ENCODE measurements around the gene IGFLR1. TPM values are rescaled to one million over a fixed set of nuclear protein-coding genes. Genes with fewer than 3 reads are reported as not detected.

The IGFLR1 gene
- total RNA-seq, 4 donors from 2014 or later: 1.4 to 11.3 (median 5.1) TPM

GRCh38 chr19:35715981-35716800 lies 26.1 kb downstream of the IGFLR1 start:
- whole genome bisulfite sequencing, 2 donors: 2 to 3% methylated on average over 52 of the region's 52 CpGs
- TF ChIP-seq POLR2A (IDR thresholded peaks at IDR 0.05) (no peak), CTCF (IDR thresholded peaks at IDR 0.05) (no peak)
- peak overlapping the region; percentile 63 for H3K4me3 ChIP-seq (ENCODE audit: low read depth, poor library complexity, severe bottlenecking)
- intact Hi-C loops (cut with DNase I; ENCODE audit: low total_unique reads): no loop called here
- peak in 1 of 2 donors; percentile 92 for DNase-seq (ENCODE audit: low spot score in 2 of 2)

- WGBS, 2 donors: 58 to 87% methylated on average over 2 to 7 of the region's 7 CpGs
- intact Hi-C loops (cut with DNase I; ENCODE audit: low total_unique reads): no loop called here
- TF ChIP-seq CTCF (IDR thresholded peaks at IDR 0.05) (no peak), POLR2A (IDR thresholded peaks at IDR 0.05) (no peak)
- H3K4me3 ChIP-seq (ENCODE audit: low read depth, poor library complexity, severe bottlenecking): no peak overlapping the region
- DNase-seq (ENCODE audit: low spot score in 2 of 2): no peak
Measured at GRCh38 chr19:35715355-35715809, 26.9 kb downstream of the IGFLR1 start.

- intact Hi-C loops (cut with DNase I; ENCODE audit: low total_unique reads): no loop called here
- TF ChIP-seq CTCF (IDR thresholded peaks at IDR 0.05) (no peak), POLR2A (IDR thresholded peaks at IDR 0.05) (no peak)
- no peak overlapping the region for H3K4me3 ChIP-seq (ENCODE audit: low read depth, poor library complexity, severe bottlenecking)
- no peak for DNase-seq (ENCODE audit: low spot score in 2 of 2)
- WGBS, 2 donors: 70 to 78% methylated on average over 10 to 14 of the region's 14 CpGs
Measured at GRCh38 chr19:35714601-35715354, 27.5 kb downstream of the IGFLR1 start.

- intact Hi-C loops (cut with DNase I; ENCODE audit: low total_unique reads): no loop called here
- no peak for TF ChIP-seq POLR2A (IDR thresholded peaks at IDR 0.05)
- TF ChIP-seq CTCF (IDR thresholded peaks at IDR 0.05): no peak
- DNase-seq (ENCODE audit: low spot score in 2 of 2): no peak
- no peak overlapping the region for H3K4me3 ChIP-seq (ENCODE audit: low read depth, poor library complexity, severe bottlenecking)
- WGBS, 2 donors: 85% methylated on average over 12 of the region's 12 CpGs
Measured at GRCh38 chr19:35713904-35714495, 28.3 kb downstream of the IGFLR1 start.

GRCh38 chr19:35713506-35713850 lies 28.8 kb downstream of the IGFLR1 start:
- no peak overlapping the region for H3K4me3 ChIP-seq (ENCODE audit: low read depth, poor library complexity, severe bottlenecking)
- intact Hi-C loops (cut with DNase I; ENCODE audit: low total_unique reads): no loop called here
- TF ChIP-seq POLR2A (IDR thresholded peaks at IDR 0.05): no peak
- TF ChIP-seq CTCF (IDR thresholded peaks at IDR 0.05): no peak
- WGBS, 2 donors: 78 to 85% methylated on average over 2 of the region's 2 CpGs
- no peak for DNase-seq (ENCODE audit: low spot score in 2 of 2)
